Suppressor macrophage treated with lipopolysaccharide for 1 hour (primary cell): Measurements from ENCODE around the gene PDPK1.
"Not testable (repeated sequence)": the region's sequence is repeated elsewhere in the genome, so short reads cannot be mapped to it uniquely, and the experiment has no call there.

ENCODE experiments used
- DNase-seq, 3 donors: peaks; one replicate each; pipeline ENCODE4 v3.0.0-alpha.2; 2020 to 2022

The PDPK1 gene

GRCh38 chr16:2620870-2621269 is 83.0 kb downstream of the PDPK1 start:
- DNase-seq: not testable (repeated sequence)

- DNase-seq: not testable (repeated sequence)
These were observed 83.6 kb downstream of the PDPK1 start for GRCh38 chr16:2621395-2621794.

DNA sequence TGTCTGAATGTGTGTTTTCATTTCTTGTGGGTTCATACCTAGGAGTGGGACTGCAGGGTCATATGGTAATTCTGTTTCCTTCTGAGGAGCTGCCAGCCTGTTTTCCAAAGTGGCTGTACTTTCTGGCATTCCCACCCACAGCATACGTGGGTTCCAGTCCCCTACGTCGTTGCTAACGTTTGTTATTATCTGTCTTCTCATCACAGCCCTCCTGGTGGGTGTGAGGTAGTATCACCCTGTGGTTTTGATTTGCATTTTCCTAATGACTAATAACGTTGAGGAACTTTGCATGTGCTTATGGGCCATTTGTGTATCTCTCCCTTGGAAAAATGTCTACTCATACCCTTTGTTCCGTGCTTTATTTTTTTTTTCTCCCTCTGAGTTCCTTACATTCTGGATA is 89.3 kb downstream of the PDPK1 start:
- not testable (repeated sequence) for DNase-seq

DNA sequence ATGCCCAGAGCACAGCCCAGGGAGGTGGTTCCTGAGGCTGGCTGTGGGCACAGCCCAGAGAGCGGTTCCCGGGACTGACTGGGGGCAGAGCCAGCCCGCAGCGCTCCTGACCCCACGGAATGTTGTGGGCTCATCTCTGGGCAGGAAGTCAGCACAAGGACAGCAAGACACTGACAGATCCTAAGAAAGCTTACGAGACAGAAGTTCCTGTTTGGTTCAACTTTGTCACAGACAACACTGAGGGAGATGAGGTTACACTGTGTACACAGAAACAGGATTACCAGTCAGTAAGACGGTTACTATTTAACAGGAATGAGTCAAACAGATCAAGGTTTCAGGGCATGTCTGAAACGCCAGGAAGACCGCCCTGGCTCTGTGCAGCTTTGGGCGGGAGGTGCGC is 93.4 kb downstream of the PDPK1 start:
- not testable (repeated sequence) for DNase-seq

DNA sequence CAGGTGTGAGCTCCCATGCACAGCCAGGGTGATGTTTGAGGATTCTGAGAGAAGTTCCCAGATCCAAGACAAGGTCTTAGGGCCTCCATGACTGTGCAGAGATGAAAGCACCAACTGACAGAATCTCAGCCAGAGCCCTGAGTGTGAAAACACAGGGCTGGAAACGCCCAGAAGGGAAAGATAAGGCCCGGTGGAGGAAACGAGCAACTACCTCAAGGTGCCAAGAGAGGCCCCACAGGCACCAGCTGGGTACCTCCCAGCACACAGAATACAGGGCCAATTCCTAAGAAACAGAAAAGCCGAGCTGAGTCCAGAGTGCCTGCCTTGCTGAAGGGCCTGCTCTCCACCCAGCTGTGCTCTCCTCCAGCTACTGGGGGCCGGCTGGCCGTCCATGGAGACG is 94.5 kb downstream of the PDPK1 start:
- DNase-seq: not testable (repeated sequence)

GRCh38 chr16:2639071-2639721 is 101.4 kb downstream of the PDPK1 start:
- DNase-seq: not testable (repeated sequence)

GRCh38 chr16:2639722-2640072 is 101.9 kb downstream of the PDPK1 start:
- not testable (repeated sequence) for DNase-seq

DNA sequence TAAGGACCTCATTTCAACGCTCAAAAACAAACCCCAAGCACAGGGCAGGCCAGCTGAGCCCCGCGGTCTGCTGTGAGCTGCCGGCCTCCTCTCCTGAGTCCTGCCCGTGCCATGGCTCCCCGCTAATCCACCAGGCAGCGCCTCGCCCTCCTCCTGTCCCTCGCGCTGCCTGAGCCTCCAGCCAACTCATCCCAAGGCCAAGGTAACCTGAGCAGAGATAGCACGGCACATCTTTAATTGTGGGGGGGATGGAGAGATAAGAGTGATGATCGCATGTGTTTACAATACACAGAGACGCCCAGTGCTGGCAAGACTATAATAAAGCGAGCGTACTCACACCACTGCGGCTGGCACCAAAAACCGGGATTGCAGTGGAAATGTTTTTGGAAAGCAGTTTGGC is 104.7 kb downstream of the PDPK1 start:
- not testable (repeated sequence) for DNase-seq

DNA sequence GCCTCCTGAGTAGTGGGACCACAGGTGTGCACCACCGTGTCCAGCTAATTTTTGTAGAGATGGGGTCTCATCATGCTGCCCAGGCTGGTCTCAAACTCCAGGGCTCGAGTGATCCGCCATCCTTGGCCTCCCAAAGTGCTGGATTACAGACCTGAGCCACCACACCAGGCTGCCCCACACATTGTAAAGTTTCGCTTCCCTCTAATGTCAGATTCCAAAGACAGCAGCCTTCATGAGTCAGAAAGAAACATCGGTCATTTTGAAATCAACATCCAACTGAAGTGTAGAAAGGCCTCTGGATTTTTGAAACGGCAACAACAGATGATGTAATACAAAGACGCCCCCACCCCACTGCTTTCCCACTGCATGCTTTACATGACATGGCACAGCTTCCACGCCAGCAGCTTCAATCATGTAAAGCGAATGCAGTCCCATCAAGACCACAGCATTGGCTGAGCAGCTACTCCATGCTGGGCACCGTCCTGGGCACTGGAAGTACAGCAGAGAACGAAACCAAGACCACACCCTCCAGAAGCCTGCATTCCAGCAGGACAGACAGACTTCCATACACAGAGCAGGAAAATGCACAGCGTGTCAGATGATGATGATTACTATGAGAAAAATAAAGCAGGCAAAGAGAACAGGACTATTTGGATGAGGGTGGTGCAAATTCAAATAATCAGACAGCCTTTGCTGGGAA is 107.1 kb downstream of the PDPK1 start:
- not testable (repeated sequence) for DNase-seq

- not testable (repeated sequence) for DNase-seq
These were observed 113.5 kb downstream of the PDPK1 start for GRCh38 chr16:2651268-2651871.
